PFSK-1 (cell line): Measurements from ENCODE around the gene FAF2.

Source experiments
- FOXP2 ChIP-seq: optimal IDR thresholded peaks from 2 replicates; pipeline ENCODE3; 2011; ENCODE audit warnings: borderline replicate concordance, control low read depth, inconsistent platforms; ENCODE audit not compliant: insufficient read depth; ENCODE audit errors: extremely low read length, extremely low read depth
- POLR2AphosphoS5 ChIP-seq: IDR thresholded peaks from 2 replicates; pipeline ENCODE4 v1.6.1; 2012; ENCODE audit warnings: low read depth, mild to moderate bottlenecking, control low read depth, low read length, moderate library complexity
- SIN3A ChIP-seq: IDR thresholded peaks from 2 replicates; pipeline ENCODE4 v1.6.1; 2012; ENCODE audit warnings: mild to moderate bottlenecking, low read length, moderate library complexity, borderline replicate concordance; ENCODE audit not compliant: insufficient read depth
- TAF1 ChIP-seq: IDR thresholded peaks from 2 replicates; pipeline ENCODE4 v1.6.1; 2012; ENCODE audit warnings: low read length, control low read depth, borderline replicate concordance; ENCODE audit not compliant: insufficient read depth
- TF ChIP-seq, protein P1 (sequence below), 2 experiments: IDR thresholded peaks; 2 replicates each; pipeline versions ENCODE4 v1.6.1 to v1.8.0; 2011 to 2012; ENCODE audit warnings: low read depth in 2 of 2, low read length in 2 of 2, control low read depth in 1 of 2, inconsistent platforms in 1 of 2, mild to moderate bottlenecking in 1 of 2, moderate library complexity in 1 of 2; ENCODE audit not compliant: insufficient read depth in 1 of 2

DNA sequence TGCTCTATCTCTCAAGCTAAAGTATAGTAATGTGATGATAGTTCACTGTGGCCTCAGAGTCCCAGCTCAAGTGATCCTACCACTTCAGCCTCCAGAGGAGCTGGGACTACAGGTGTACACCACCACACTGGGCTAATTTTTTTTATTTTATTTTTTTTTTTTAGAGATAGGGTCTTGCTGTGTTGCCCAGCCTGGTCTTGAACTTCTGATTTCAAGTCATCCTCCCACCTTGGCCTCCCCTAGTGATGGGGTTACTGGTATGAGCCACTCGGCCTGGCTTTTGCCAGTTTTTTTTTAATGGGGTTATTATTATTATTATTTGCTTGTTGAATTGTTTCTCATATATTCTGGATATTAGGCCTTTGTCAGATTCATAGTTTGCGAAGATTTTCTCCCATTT, 13.2 kb downstream of the FAF2 start:
- TF ChIP-seq, protein P1, sequence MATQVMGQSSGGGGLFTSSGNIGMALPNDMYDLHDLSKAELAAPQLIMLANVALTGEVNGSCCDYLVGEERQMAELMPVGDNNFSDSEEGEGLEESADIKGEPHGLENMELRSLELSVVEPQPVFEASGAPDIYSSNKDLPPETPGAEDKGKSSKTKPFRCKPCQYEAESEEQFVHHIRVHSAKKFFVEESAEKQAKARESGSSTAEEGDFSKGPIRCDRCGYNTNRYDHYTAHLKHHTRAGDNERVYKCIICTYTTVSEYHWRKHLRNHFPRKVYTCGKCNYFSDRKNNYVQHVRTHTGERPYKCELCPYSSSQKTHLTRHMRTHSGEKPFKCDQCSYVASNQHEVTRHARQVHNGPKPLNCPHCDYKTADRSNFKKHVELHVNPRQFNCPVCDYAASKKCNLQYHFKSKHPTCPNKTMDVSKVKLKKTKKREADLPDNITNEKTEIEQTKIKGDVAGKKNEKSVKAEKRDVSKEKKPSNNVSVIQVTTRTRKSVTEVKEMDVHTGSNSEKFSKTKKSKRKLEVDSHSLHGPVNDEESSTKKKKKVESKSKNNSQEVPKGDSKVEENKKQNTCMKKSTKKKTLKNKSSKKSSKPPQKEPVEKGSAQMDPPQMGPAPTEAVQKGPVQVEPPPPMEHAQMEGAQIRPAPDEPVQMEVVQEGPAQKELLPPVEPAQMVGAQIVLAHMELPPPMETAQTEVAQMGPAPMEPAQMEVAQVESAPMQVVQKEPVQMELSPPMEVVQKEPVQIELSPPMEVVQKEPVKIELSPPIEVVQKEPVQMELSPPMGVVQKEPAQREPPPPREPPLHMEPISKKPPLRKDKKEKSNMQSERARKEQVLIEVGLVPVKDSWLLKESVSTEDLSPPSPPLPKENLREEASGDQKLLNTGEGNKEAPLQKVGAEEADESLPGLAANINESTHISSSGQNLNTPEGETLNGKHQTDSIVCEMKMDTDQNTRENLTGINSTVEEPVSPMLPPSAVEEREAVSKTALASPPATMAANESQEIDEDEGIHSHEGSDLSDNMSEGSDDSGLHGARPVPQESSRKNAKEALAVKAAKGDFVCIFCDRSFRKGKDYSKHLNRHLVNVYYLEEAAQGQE (IDR thresholded peaks at IDR 0.05; ENCODE audit: insufficient read depth in 1 of 2, low read depth in 2 of 2, low read length in 2 of 2), result no peak
- no peak for TF ChIP-seq FOXP2
- no peak for TF ChIP-seq POLR2AphosphoS5
- TF ChIP-seq SIN3A, result no peak
- no peak for TF ChIP-seq TAF1
